ENCODE results near the gene SYPL2.

The SYPL2 gene

DNA sequence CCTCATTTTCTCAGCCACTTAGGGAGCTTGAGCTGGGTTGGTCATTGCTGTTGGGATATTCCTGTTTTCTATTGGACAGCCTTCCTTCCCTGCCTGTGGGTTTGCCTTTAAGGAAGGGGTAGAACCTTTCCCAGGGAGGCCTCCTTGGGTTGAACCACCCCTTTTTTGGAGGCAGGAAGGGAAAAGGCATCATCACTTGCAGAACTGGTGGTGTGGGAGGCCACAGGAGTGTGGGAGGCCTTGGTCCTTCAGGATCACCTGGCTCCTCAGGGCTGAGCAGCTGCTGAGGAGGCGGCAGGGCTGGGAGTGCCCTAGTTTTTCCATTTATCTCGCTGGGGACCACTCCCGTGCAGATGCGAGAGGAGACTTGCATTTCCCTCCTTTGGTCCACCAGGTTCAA lies 26.9 kb downstream of the SYPL2 start:
- DNase-seq, result no peak

DNA sequence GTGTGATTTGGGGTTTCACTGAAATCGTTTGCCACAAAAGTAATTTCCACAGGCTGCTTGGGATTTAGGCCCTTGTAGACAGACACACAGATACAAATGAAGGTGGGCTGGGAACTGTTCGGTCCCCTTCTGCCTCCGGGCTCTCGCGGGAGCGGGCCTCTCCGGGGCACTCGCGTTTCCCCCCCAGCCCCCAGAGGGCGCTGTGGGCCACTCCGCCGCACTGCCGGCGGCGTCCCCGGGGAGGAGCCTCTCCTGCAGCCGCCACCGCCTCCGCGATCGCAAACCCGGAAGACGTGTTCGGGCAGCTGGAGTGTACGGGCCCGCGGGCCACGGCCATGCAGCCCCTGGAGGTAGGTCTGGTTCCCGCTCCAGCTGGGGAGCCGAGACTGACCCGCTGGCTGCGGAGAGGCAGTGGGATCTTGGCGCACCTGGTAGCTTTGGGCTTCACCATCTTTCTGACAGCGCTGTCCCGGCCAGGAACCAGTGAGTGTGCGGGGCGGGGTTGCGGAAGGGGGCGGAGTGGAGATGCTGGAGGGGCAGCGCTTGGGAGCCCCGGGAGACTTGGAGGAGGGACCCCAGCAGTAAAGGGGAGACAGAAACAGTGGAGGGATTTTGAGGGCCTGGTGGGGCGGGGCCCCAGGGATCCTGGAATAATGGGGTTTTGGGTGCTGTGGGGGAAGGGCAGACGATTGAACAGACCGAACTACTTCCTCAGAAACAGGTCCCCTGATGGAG lies 27.6 kb downstream of the SYPL2 start, which contains the start of gene CYB561D1:
TSS of gene CYB561D1 (plus strand) at position 290 of the 735 bp plus-strand sequence. CDS start at position 336, 46 bp downstream.
- peak; percentile 6 for DNase-seq

DNA sequence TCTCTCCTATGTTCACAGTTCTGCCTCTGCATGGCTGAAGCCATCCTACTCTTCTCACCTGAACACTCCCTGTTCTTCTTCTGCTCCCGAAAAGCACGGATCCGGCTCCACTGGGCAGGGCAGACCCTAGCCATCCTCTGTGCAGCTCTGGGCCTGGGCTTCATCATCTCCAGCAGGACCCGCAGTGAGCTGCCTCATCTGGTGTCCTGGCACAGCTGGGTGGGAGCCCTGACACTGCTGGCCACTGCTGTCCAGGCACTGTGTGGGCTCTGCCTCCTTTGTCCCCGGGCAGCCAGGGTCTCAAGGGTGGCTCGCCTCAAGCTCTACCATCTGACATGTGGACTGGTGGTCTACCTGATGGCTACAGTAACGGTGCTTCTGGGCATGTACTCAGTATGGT lies 29.4 kb downstream of the SYPL2 start:
- DNase-seq, result no peak

DNA sequence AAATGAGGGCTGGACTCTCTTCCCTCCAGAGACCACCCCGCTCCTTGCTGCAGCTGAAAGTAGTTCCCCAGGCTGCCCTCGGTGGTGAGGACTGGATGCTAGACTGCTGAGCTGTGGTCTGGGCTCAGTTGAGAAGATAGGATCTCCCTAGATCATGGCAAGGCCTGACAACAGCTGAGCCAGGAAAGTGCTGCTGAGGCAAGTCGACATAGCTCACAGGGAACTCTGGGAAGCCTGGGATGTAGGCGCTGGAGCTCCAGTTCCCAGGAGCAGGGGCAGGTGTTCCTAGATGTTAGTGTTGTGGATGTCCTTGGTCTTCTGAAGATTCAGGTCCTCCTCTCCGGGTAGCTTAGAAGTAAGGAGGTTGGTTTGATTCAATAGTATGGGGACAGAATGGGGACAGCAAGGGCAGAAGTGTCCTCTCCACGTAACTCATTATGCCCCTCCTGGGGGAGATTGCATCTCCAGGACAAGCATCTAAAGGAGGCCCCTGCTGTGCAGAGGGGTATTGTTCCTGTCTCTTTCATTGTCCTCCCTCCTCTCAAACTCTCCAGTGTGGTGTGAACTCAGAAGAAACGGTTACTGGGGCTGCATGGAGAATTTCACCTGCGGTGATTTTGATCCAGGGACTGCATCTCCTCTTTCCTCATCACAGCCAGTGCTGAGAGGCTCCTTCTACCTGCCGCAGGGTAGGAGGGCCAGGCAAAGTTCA lies 31.3 kb downstream of the SYPL2 start:
- DNase-seq, result no peak

DNA sequence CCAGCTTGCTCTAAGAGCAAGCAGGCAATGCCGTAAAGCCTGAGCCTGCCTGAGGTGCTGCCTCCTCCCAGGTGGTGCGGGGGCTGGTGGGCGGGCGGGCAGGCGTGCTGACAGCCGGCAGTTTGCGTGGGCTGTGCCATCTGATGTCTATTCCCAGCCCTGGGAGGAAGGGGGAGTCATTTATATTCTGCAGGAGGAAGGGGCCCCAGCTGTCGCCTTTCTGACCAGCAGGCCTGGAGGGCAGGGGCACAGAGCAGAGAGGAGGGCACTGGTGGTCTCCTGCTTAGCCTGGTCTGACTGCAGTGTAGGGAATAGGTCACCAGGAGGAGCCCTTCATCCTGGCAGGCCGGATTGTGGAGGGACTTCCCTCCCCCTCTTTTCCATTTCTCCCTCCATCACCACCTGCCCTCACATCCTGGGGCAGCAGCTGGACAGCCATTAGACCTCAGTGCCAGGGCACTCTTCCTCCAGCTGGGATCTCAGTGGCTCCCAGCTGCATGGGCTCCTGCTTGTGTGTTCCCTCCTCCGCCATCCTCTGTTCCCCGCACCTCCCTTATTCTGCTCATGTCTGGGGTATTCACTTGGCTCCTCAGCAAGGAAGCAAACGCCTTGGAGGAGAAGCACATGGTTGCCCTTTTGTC lies 31.9 kb downstream of the SYPL2 start:
- peak; percentile 88 for DNase-seq

DNA sequence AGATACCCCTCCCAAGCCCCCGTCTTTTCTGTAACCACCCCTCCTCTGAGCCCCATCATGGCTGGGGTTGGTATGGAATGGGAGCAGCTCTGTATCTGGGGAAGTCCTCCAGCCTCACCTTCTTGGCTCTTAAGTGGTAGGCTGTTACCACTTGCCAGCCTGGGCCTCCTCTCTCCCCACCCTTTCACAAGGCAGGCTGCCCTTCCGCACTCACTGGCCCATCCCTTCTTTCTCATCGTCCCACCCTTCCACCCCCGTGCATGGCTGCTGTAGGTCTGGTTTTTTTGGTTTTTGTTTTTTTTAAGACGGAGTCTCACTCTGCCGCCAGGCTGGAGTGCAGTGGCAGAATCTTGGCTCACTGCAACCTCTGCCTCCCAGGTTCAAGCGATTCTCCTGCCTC lies 32.7 kb downstream of the SYPL2 start:
- DNase-seq, result no peak

DNA sequence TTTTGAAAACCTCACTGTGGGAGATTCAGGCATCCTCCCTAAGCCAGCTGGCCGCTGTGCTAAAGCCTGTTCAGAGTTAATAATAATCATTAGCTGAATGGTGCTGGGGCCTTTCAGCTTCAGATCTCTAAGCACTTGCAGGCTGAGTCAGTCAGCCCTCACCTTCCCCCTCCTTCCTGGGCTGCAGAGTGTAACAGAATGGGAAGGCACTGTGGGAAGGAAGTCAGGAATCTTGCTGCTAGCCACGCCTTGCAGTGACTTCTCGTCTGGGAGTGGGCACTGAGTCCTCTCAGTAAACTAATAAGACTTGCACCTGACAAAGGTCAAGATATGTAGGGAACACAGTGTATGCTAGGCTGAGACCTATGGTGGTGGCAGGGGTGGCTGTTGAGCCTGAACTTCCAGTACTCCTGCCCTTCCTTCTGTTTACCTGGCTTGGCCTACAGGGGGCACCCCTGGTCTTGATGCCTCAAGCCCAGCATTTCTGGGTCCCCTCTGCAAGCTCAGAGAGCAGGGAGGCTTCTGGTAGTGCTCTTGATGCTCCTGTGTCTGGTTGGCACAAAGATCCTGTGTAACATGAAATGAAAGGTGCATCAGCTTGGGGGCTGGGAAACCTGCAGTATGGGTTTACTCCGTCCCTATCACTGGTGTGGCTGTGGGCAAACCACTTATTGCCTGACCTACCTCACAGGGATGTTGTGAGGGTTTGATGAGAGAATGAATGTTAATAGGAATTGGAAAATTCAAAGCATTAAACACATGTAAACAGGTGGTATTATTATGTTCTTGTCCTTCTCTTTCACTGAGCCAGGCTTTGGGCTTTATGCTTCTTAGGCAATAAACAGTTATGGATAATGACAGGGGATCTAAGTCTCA lies 33.6 kb downstream of the SYPL2 start:
- DNase-seq, result no peak

DNA sequence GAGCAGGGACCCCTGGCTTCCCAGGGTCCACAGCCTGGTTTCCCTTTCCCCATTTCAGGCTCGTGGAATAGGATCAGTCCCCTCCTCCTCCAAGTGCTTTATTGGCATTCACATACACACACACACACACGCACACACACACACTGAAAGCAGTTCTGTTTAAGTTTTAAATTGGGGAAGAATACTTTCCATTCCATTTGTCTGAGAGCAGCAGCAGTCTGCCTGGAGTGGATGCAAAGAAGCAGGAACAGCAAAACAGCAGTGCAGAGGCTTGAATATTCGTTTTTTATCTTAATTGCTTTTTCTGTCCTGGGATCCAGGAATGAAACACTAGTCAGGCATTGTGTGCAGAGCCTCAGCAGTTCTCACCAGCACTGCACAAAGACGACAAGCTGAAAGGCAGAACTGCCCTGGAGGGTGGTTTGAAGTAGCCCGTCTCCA lies 34.6 kb downstream of the SYPL2 start:
- no peak for DNase-seq

DNA sequence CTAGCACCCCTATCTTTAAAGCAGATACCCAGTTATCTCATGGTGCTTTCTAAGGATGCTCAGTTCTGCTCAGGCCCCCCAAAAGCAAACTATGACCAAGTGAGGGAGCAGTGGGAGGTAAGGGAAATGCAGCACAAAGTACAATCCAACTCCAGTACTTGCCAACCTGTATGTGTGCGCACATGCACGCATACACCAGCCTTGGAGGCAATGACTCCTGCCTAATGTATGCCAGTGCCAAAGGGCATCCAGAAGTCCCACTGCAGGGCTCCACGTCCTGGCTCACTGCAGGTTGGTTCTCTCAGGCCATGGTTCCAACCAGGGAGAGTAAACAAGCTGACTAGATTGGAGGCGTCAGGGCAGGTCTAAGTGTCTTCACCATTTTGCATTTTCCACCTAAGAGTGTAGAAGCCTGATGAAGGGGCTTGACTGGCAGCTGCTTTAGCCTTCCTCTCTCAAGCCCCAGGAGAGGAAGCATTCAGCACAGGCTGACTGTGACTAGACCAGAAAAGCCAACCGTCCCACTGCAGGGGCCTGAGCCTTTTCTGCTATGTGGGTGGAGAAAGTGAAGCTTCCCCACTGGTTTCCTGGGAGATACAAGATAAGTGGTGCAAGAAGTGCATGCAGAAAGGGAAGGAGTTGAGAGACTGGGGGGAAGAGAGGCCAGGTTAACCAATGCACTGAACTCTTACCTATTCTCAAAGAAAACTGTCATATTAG lies 35.5 kb downstream of the SYPL2 start:
- no peak for DNase-seq

DNA sequence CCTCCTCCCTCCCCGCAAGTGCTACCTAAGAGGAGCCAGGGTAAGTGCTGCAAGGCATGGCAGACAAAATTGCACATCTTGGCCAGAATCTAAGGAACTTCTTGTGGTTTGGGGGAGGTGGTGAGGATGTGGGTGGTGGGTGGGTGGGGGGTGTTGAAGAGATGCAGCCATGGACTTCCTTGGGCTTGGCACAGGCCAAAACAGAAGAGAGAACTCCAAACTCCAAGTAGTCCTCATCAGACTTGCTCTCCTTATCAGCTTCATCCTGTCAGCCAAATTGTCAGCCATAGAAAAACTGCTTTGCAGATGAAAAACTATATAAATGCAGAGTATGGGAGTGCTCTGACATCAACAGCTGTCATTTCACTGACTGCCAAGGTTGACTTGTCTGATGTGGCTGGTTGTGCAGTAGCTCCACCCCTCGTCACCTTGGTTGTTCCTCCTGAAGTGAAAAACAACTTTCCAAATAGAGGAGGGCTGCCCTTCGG lies 36.1 kb downstream of the SYPL2 start:
- no peak for DNase-seq

DNA sequence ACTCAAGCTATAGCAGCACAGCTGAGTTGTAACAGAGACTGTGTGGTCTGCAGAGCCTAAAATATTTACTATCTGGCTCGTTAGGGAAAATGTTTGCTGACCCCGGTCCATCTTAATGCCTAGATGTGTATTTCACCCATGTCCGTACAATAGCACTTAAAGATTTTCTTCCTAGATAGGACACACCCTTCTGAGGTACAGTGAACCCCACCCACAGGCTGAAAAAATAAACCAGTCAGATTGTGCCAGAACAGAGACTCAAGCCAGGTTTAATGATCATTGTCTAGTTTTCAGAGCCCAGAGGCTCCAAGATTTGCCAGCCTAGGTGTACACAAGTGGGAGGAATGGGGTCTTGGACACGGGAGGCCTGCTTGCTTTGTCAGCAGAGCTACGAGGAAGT lies 37.6 kb downstream of the SYPL2 start:
- no peak for DNase-seq

DNA sequence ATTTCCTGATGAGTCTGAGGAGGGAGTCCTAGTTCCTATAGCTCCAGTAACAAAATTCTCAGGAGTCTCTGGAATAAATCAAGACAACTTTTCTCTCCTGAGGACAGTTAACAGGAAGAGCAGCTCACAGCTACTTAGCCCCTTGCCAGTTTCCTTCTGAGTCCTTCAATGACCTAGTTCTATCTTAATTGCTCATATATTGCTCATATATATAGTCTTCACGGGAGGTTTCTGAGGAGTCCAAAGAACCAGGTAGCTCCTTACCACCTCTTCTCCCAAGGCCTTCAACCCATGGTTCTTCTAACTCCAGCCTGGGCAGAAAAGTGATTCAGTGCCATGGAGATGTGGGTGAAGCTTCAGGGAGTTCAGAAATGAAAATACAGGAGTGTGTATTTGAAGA lies 38.6 kb downstream of the SYPL2 start:
- DNase-seq, result no peak

DNA sequence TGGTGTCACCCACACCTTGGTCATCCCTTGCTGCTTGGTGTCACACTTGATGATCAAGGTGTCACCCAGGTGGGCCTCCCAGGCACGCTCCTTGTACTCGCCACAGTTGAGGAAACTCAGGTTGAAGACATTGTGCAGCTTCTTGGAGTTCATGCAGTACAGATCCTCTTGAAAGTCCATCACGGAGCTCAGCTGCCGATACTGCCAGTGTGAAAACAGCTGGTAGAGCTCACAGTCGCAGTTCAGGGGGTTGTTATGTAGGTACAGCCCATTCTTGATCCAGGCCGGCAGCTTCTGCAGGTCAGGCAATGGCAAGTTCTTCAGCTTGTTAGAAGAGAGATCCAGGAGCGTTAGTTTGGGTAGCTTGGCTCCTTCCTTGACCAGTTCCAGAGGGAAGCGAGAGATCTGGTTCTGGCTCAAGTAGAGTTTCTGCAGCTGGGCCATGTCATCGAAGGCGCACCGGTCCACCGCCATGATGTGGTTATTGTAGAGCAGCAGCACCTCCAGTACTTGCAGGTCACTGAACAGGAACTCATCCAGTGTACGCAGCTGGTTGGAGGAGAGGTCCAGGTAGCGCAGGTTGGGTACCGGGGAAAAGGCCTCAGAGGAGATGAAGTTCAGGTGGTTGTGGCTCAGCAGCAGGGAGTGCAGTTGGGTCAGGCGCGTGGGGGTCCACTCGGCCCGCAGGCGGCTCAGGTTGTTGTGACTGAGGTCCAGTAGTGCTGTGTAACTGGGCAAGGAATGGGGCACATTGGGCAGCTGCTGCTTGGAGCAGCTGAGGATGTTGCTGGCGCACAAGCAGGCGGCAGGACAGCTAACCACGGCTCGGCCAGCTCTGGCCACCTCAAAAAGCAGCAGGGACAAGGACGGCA lies 41.9 kb downstream of the SYPL2 start:
- no peak for DNase-seq

DNA sequence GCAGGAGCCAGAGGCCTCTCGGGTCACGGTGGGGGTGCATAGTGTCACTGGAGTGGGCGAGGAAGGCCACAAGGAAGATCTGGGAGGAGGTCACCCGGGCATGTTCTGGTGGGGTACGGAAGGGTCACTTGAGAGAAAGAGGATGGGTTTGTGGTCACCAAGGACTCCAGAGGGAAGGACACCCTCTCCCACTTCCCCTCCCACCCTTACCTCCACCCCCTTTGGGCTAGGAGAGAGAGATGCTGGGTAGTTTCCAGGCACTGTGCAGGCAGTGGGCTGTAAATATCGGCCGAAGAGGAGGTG lies 42.5 kb downstream of the SYPL2 start:
- DNase-seq, result no peak

DNA sequence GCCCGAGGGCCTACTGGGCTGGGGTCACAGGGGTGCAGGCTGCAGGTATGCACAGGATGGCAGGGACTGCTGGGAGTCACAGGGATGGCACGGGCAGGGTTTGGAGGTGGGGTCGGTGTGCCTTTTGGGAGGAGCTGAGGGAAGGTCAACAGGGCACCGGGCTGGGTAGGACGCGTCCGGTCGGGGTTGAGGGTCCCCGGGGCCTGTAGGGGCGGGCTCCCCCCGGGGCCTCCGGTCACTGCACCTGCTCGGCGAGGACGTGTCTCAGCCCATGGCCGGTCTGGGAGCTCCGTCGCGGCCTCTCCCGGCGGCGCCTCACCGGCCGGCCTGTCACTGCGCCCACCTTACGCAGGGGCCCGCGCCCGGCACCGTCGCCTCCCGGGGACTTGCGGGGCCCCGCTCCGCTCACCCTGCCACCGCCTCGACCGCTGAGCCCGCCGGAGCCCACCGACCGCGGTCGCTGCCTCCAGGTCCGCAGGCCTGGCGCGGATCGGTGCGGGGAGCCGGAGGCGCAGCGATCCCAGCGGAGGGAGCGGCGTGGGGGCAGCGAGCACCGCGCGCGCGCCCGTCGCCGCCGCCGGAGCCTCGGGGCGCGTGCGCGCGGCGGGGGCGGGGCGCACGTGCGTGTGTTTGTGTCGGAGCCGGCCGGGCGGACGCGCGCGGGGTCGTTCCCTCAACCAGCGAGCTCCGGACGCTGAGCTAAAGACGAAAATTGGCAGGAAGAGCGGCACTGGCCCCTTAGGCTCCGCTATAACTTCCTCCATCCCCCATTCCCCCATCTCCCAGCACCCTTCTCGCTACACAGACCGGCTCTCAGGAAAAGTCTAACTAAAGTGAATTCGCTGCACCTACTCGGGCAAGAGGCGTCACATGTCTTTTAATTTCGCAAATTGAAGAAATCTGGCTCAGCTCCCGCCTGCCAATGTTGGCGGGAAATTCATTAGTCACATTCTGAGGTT lies 43.1 kb downstream of the SYPL2 start, which contains the start of gene AMIGO1:
TSS of gene AMIGO1 (minus strand) at position 552 of the 959 bp plus-strand sequence. CDS start 815 bp downstream, outside the sequence.
- DNase-seq, result no peak

DNA sequence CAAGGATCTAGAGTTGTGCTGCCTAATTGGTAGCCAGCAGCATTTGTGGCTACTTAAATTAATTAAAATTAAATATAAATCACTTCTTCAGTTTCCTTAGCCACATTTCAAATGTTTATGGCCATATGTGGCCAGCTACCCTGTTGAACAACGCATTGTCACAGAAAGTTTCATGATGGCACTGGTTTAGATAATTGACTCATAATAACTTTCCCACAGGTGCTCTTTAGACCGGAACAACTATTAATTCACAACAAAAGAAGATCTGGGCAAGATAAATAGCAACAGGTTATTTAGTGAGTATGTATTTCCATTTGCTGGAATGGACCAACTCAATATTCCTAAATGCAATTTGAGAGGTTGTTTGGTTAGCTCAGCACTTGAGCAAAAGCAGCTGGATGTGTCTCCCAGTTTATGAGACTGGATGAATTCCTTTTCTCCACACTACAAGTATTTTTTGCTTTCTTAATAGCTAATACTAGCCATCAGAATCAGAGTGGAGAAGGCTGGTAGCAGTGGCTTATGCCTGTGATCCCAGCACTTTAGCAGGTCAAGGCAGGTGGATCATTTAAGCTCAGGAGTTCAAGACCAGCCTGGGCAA lies 46.9 kb downstream of the SYPL2 start:
- DNase-seq, result no peak

DNA sequence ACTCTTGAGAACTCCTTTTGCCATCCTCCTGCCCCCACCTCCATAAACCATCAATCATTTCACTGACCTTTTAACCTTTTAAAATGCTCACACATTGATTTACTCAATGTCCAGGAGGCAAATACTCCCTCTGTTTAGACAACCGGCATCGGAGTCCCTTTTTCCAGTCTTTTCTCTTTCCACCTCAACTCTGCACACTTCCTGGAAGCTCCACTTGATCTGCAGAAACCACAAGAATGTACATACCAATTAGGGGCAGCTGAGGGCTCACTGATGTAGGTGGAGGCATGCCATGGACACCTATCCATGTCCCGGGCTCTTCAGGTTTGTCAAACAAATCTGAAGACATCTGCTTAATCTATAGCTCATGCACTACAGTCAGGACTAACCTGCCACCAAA lies 48.5 kb downstream of the SYPL2 start:
- no peak for DNase-seq

DNA sequence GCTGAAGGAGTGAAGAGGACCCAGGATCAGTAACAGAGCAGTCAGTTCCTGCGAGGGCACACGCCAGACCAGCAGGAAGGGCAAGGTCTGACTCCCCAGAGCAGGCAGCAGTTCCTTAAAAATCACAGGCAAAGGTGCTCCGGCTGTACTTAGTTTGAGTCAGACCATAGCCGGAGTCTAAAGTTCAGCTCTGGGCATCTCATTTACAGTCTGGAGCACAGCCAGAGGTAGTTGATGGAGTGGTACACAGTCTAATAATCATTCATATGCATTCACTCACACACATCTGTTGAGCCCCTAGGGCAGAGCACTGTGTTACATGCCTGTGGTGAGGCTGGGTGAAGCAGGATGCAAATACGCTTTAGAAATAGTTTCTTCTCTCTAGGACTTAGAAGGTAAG lies 50.5 kb downstream of the SYPL2 start:
- DNase-seq, result no peak

DNA sequence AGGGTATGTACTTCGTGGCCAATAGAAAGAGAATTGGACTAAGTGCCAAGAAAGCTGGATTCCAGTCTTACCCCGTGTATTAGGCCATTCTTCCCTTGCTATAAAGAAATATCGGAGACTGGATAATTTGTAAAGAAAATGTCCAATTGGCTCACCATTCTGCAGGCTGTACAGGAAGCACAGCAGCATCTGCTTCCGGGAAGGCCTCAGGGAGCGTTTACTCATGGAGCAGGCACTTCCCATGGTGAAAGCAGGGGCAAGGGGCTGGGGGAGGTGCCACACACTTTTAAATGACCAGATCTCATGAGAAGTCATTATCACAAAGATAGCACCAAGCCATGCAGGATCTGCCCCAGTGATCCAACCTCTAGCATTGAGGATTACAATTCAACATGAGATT lies 51.0 kb downstream of the SYPL2 start:
- DNase-seq, result no peak

Data from NCI-H524 treated with DMSO at 0.1 percent for 48 hours (cell line).